ENCODE measurements around the gene TSPAN1.

TSPAN1 gene

GRCh38 chr1:46133181-46133658, 41.7 kb upstream of the TSPAN1 start:
- H3K27ac ChIP-seq = peak overlapping the region; percentile 99
- TF ChIP-seq CTCF (conservative IDR thresholded peaks at IDR 0.05) = no peak

- TF ChIP-seq CTCF (conservative IDR thresholded peaks at IDR 0.05) = no peak
- H3K27ac ChIP-seq = peak overlapping the region; percentile 99
Observed at GRCh38 chr1:46133781-46134350, 41.0 kb upstream of the TSPAN1 start.

- TF ChIP-seq CTCF (conservative IDR thresholded peaks at IDR 0.05) = no peak
- H3K27ac ChIP-seq = peak overlapping the region; percentile 99
Observed at GRCh38 chr1:46134660-46135331, 40.1 kb upstream of the TSPAN1 start.

GRCh38 chr1:46136711-46137110, 38.2 kb upstream of the TSPAN1 start:
- peak overlapping the region; percentile 99 for H3K27ac ChIP-seq
- no peak for TF ChIP-seq CTCF (conservative IDR thresholded peaks at IDR 0.05)

GRCh38 chr1:46137916-46138315, 37.0 kb upstream of the TSPAN1 start:
- no peak for TF ChIP-seq CTCF (conservative IDR thresholded peaks at IDR 0.05)
- H3K27ac ChIP-seq = no peak overlapping the region

- TF ChIP-seq CTCF (conservative IDR thresholded peaks at IDR 0.05) = no peak
- H3K27ac ChIP-seq = no peak overlapping the region
Observed at GRCh38 chr1:46148318-46148717, 26.6 kb upstream of the TSPAN1 start.

- TF ChIP-seq CTCF (conservative IDR thresholded peaks at IDR 0.05) = no peak
- H3K27ac ChIP-seq = no peak overlapping the region
Observed at GRCh38 chr1:46150085-46150484, 24.8 kb upstream of the TSPAN1 start.

Data from VCaP (cell line).